ENCODE measurements around the gene COQ10A.

DNA sequence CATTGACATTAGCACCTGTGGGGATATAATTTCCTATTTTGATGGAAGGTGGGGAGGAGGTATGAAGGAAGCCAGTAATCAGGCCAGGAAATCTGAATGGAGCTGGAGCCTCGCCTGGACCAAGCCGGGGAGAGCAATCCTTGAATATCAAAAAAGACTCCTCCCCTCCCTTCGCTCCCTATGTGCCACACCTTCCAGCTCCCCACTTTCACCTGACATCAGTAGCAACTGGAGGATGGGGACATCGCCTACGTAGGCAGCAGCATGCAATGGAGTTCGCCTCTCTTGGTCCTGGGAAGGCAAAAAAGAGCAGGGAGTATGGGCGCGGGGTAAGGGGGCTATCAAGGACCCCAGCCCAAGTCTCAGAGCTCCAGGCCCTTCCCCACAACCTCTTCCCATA is 9.7 kb upstream of the COQ10A start:
- TF ChIP-seq POLR2A (IDR thresholded peaks at IDR 0.05; ENCODE audit: control extremely low read depth in 1 of 2, low read depth in 2 of 2, low read length in 2 of 2) (no peak), POLR2AphosphoS5 (IDR thresholded peaks at IDR 0.05; ENCODE audit: low read depth, low read length) (no peak), SIX5 (IDR thresholded peaks at IDR 0.05; ENCODE audit: low read depth, low read length) (no peak), CTCF (IDR thresholded peaks at IDR 0.05; ENCODE audit: control extremely low read depth in 1 of 3, insufficient read depth in 1 of 3, low read depth in 1 of 3, low read length in 3 of 3) (0 out of 4 replicates have a peak, but pooled peaks of 1 of the 3 experiments have one; percentile 7), KDM1A (IDR thresholded peaks at IDR 0.05; ENCODE audit: borderline replicate concordance, low read length) (no peak), FOSL1 (IDR thresholded peaks at IDR 0.05; ENCODE audit: insufficient read depth, low read depth, low read length) (no peak), RFX5 (IDR thresholded peaks at IDR 0.05; ENCODE audit: borderline replicate concordance, low read depth, low read length) (no peak)
